A673 (cell line): ENCODE data around the gene SULT1A1.

ENCODE experiments used
- CTCF ChIP-seq: fragments of 300-800, 200-600 bp; sonication (generic); conservative IDR thresholded peaks from 2 replicates; pipeline ENCODE4 v1.5.1; 2017; ENCODE audit warnings: low read depth, mild to moderate bottlenecking, antibody characterized with exemption, low read length, moderate library complexity, mixed read lengths
- EZH2 ChIP-seq: fragments of 200-600 bp; sonication (generic); IDR thresholded peaks from 2 replicates; pipeline ENCODE4 v1.6.1; 2017; ENCODE audit warnings: borderline replicate concordance, low read depth, mild to moderate bottlenecking, mixed read lengths, antibody characterized with exemption, low read length; ENCODE audit not compliant: poor library complexity, severe bottlenecking

DNA sequence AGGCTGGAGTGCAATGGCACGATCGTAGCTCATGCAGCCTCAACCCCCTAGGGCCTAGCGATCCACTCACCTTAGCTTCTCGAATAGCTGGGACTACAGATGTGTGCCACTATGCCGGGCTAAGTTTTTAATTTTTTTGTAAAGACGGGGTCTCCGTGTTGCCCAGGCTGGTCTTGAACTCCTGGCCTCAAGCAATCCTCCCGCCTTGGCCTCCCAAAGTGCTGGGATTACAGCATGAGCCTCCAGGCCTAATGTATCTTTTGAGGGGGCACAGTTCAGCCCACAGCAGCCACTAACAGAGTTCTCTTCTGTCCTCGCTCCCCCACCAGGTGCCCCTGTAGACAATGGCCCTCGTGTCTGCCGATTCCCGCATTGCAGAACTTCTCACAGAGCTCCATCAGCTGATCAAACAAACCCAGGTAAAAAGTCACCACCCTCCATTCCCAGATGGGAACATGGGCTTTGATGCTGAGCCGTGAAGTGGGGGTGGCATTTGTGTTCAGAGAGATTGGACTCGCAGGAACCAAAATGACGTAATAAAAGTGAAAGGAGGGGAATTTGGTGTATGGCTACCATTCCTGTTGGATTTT is 29.0 kb downstream of the SULT1A1 start:
- no peak for TF ChIP-seq EZH2
- no peak for TF ChIP-seq CTCF
